H1 (cell line): ENCODE measurements around the gene OAS3. TPM values are rescaled to one million over a fixed set of nuclear protein-coding genes. Genes with fewer than 3 reads are reported as not detected.

Experiments used
- EZH2 ChIP-seq: fragments of 200-600 bp; sonication (generic); IDR thresholded peaks from 2 replicates; pipeline ENCODE4 v1.7.1; 2012; ENCODE audit warnings: low read depth, mild to moderate bottlenecking, moderate library complexity, low read length, inconsistent platforms; ENCODE audit not compliant: severe bottlenecking
- MAFK ChIP-seq: IDR thresholded peaks from 2 replicates; pipeline ENCODE4 v1.6.1; 2012; ENCODE audit warnings: low read depth, mild to moderate bottlenecking, improper control_type of control experiment, low read length
- RNF2 ChIP-seq: fragments of 200-900, 300-1000 bp; sonication (generic); IDR thresholded peaks from 2 replicates; pipeline ENCODE4 v1.7.1; 2016; ENCODE audit warnings: borderline replicate concordance, low read depth, mild to moderate bottlenecking, antibody characterized with exemption, low read length; ENCODE audit not compliant: poor library complexity, severe bottlenecking; ENCODE audit errors: missing control alignments
- polyA plus RNA-seq, 7 experiments: library from polyadenylated mRNA; depleted of rRNA in 3 of 7; stranded (reverse) in 5 of 7; unstranded in 2 of 7; fragments of >200 nt in 5 of 7; fragments of 200-250 nt in 2 of 7; gene quantifications; 1 replicate in 5 of 7; 2 replicates in 1 of 7; 4 replicates in 1 of 7; pipeline versions ENCODE4 v1.2.1 to v1.2.3, GENCODE V29; 2011 to 2013; ENCODE audit warnings: missing spikeins in 2 of 7, mixed read lengths in 2 of 7
- total RNA-seq: library from RNA; stranded (reverse); fragmentation: NEBNext Ultra II Directional; extraction: Animal tissue kit (Norgen Biotek cat#: 25700); gene quantifications from 2 replicates; pipeline ENCODE4 v1.2.1, GENCODE V29; 2021

OAS3 gene
- total and polyA plus RNA-seq, 2 of the 8 experiments (the other 6 are each of a cell fraction or from before 2014, with no cell fraction given) = 0.73 to 3.7 TPM

GRCh38 chr12:113002676-113003075, 64.4 kb downstream of the OAS3 start (continued):
- TF ChIP-seq EZH2 (no peak), RNF2 (no peak), MAFK (no peak)
- TF ChIP-seq, all 59 proteins: peak for 0
